Sigmoid colon (tissue), 7 donors: ENCODE data around the gene CD164L2. TPM values are rescaled to one million over a fixed set of nuclear protein-coding genes. Genes with fewer than 3 reads are reported as not detected.
A peak's percentile ranks its signal among the peaks of the same experiment; 100 is the strongest.

Source experiments
- DNase-seq: peaks from one replicate; pipeline ENCODE4 v3.0.0-alpha.2; 2019
- H3K27ac ChIP-seq, 4 donors: fragments of 200-600 bp; sonication (generic); one replicate each; pipeline ENCODE4 v1.5.1; 2016 to 2019; ENCODE audit warnings: mild to moderate bottlenecking in 1 of 4
- H3K27me3 ChIP-seq, 3 donors: fragments of 200-600 bp; sonication (generic); one replicate each; pipeline ENCODE4 v1.5.1; 2019; ENCODE audit warnings: mild to moderate bottlenecking in 1 of 3
- H3K36me3 ChIP-seq, 4 donors: fragments of 200-600 bp; sonication (generic); one replicate each; pipeline ENCODE4 v1.5.1; 2016 to 2019
- H3K4me1 ChIP-seq, 4 donors: fragments of 200-600 bp; sonication (generic); one replicate each; pipeline ENCODE4 v1.5.1; 2017 to 2019
- H3K4me3 ChIP-seq, 4 donors: fragments of 200-600 bp; sonication (generic); one replicate each; pipeline ENCODE4 v1.5.1; 2017 to 2019; ENCODE audit warnings: mild to moderate bottlenecking in 2 of 4, moderate library complexity in 1 of 4
- H3K9me3 ChIP-seq, 4 donors: fragments of 200-600 bp in 3 of 4; sonication (generic) in 3 of 4; one replicate each; pipeline versions ENCODE4 v1.5.1 to v1.6.1; 2013 to 2019
- EP300 ChIP-seq, 4 donors: sonication (generic); formaldehyde crosslinking; IDR thresholded peaks; one replicate each; pipeline ENCODE4 v1.6.1; 2017; ENCODE audit warnings: antibody characterized with exemption in 4 of 4
- POLR2A ChIP-seq, 2 donors: fragments of 450-650 bp; IDR thresholded peaks; one replicate each; pipeline ENCODE4 v1.6.1; 2016; ENCODE audit warnings: antibody characterized with exemption in 2 of 2, mild to moderate bottlenecking in 2 of 2, moderate library complexity in 2 of 2
- POLR2AphosphoS5 ChIP-seq, 4 donors: sonication (generic); formaldehyde crosslinking; IDR thresholded peaks; one replicate each; pipeline ENCODE4 v1.6.1; 2017; ENCODE audit warnings: antibody characterized with exemption in 4 of 4
- WGBS, 2 donors: extraction: QIAGEN DNeasy Blood & Tissue Kit; methylation state at CpG; one replicate each; pipeline ENCODE4 v1.1.7; 2013; 5-methylcytosine and 5-hydroxymethylcytosine counted together
- intact Hi-C: fragments of 100-400 bp; cut with DNase I; formaldehyde crosslinking; loops from one replicate; pipeline ENCODE4 v1.15.1; 2023
- polyA plus RNA-seq, 3 donors: library from polyadenylated mRNA; stranded (reverse); fragments of 200-250 nt; gene quantifications; one replicate each; pipeline ENCODE4 v1.2.3, GENCODE V29; 2013
- total RNA-seq, 4 donors: library from RNA; depleted of rRNA; stranded (reverse); fragments of >200 nt; gene quantifications; one replicate each; pipeline ENCODE4 v1.1.0, GENCODE V29; 2016
- TF ChIP-seq, protein P1 (sequence below), 4 experiments: fragments of 450-650 bp in 3 of 4; fragments of 200-600 bp in 1 of 4; IDR thresholded peaks; one replicate each; pipeline ENCODE4 v1.5.1; 2016 to 2019; ENCODE audit warnings: antibody characterized with exemption in 4 of 4, mild to moderate bottlenecking in 3 of 4, moderate library complexity in 2 of 4
- donor health status: healthy with polysubstance abuse.
- donor health status: Bipolar disorder and iron deficiency.
- donor health status: healthy.

The CD164L2 gene
- total and polyA plus RNA-seq, 7 donors, result 1.2 to 1.9 TPM; not detected in 5

DNA sequence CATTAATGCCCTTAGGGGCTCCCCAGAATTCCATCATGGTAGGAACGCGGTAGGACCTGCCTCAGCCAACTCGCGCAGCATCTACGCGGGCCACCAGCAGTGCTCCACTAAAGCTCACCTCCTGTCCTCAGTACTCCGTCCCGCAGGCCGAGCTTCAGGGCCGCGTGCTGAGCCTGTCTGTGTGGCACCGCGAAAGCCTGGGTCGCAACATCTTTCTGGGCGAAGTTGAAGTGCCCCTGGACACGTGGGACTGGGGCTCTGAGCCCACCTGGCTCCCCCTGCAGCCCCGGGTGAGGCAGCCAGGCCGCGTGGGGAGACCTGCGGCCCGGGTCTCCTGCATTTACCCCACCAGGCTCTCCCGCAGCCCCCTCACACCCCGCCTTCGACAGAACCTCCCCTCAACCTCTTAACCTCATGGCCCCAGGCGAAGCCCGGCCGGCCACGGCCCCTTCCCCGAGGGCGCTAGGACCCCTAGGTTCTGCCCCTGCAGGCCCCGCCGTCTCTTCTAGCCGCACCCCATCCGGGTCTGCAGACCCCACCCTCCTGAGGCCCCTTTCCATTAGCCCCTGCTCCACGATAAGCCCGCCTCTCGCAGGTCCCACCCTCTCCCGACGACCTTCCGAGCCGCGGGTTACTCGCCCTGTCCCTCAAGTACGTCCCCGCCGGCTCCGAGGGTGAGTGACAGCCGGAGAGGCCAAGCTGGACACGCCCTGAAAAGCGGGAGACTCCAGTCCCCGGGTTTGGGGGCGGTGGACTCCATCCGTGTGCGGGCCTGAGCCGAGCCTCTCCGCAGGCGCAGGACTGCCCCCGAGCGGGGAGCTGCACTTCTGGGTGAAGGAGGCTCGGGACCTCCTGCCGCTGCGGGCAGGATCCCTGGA, 32.2 kb downstream of the CD164L2 start:
- WGBS, 2 donors, result 25 to 59% methylated on average over 62 of the region's 62 CpGs
- intact Hi-C loops, result no loop called here
- Histone ChIP-seq H3K4me3 (peak overlapping the region in 2 of 4 donors; percentile 47 to 50), H3K27me3 (peaks cover 16 to 46% (median 32%) of the 10 kb centered on the region in 3 donors), H3K9me3 (no peaks in the 10 kb centered on the region), H3K36me3 (peaks cover under 1 to 25% (median 15%) of the 10 kb centered on the region in 4 donors), H3K4me1 (peaks cover 0 to 26% (median 25%) of the 10 kb centered on the region in 4 donors), H3K27ac (peak overlapping the region in 2 of 4 donors; percentile 16 to 47)
- DNase-seq, result no peak
- TF ChIP-seq, protein P1, sequence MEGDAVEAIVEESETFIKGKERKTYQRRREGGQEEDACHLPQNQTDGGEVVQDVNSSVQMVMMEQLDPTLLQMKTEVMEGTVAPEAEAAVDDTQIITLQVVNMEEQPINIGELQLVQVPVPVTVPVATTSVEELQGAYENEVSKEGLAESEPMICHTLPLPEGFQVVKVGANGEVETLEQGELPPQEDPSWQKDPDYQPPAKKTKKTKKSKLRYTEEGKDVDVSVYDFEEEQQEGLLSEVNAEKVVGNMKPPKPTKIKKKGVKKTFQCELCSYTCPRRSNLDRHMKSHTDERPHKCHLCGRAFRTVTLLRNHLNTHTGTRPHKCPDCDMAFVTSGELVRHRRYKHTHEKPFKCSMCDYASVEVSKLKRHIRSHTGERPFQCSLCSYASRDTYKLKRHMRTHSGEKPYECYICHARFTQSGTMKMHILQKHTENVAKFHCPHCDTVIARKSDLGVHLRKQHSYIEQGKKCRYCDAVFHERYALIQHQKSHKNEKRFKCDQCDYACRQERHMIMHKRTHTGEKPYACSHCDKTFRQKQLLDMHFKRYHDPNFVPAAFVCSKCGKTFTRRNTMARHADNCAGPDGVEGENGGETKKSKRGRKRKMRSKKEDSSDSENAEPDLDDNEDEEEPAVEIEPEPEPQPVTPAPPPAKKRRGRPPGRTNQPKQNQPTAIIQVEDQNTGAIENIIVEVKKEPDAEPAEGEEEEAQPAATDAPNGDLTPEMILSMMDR (IDR thresholded peaks at IDR 0.05), result no peak
- TF ChIP-seq EP300 (IDR thresholded peaks at IDR 0.05) (no peak), POLR2AphosphoS5 (IDR thresholded peaks at IDR 0.05) (no peak), POLR2A (IDR thresholded peaks at IDR 0.05) (no peak)

GRCh38 chr1:27349784-27350662, 33.1 kb downstream of the CD164L2 start:
- peaks cover 16 to 46% (median 32%) of the 10 kb centered on the region in 3 donors for H3K27me3 ChIP-seq
- peak overlapping the region; percentile 29 to 50 (median 44) for H3K4me3 ChIP-seq
- no peaks in the 10 kb centered on the region for H3K9me3 ChIP-seq
- intact Hi-C loops, result no loop called here
- TF ChIP-seq, protein P1 (IDR thresholded peaks at IDR 0.05), result no peak
- TF ChIP-seq POLR2A (IDR thresholded peaks at IDR 0.05) (no peak), POLR2AphosphoS5 (IDR thresholded peaks at IDR 0.05) (peak in 2 of 4 donors; percentile 17 to 52), EP300 (IDR thresholded peaks at IDR 0.05) (no peak)
- peaks cover 0 to 17% (median 7%) of the 10 kb centered on the region in 4 donors for H3K36me3 ChIP-seq
- H3K4me1 ChIP-seq, result peaks cover 0 to 26% (median 25%) of the 10 kb centered on the region in 4 donors
- 25 to 58% methylated on average over 84 of the region's 84 CpGs for WGBS, 2 donors
- H3K27ac ChIP-seq, result peak overlapping the region in 1 of 4 donors; percentile 39
- no peak for DNase-seq

GRCh38 chr1:27348861-27349783, 34.0 kb downstream of the CD164L2 start:
- Histone ChIP-seq H3K9me3 (no peaks in the 10 kb centered on the region), H3K36me3 (peaks cover 0 to 10% (median 3%) of the 10 kb centered on the region in 4 donors), H3K4me3 (peak overlapping the region; percentile 29 to 50 (median 44)), H3K27me3 (peaks cover 16 to 46% (median 32%) of the 10 kb centered on the region in 3 donors), H3K4me1 (peaks cover 0 to 26% (median 25%) of the 10 kb centered on the region in 4 donors), H3K27ac (no peak overlapping the region)
- 15 to 36% methylated on average over 51 of the region's 51 CpGs for WGBS, 2 donors
- intact Hi-C loops, result no loop called here
- DNase-seq, result no peak
- TF ChIP-seq, protein P1 (IDR thresholded peaks at IDR 0.05), result no peak
- TF ChIP-seq POLR2AphosphoS5 (IDR thresholded peaks at IDR 0.05) (peak in 1 of 4 donors; percentile 15), EP300 (IDR thresholded peaks at IDR 0.05) (no peak)
